ENCODE measurements around the gene TXN. TPM values are rescaled to one million over a fixed set of nuclear protein-coding genes. Genes with fewer than 3 reads are reported as not detected.
"Not testable (repeated sequence)": the region's sequence is repeated elsewhere in the genome, so short reads cannot be mapped to it uniquely, and the experiment has no call there.

The TXN gene
- polyA plus RNA-seq, 4 donors: 194 to 276 (median 217) TPM

DNA sequence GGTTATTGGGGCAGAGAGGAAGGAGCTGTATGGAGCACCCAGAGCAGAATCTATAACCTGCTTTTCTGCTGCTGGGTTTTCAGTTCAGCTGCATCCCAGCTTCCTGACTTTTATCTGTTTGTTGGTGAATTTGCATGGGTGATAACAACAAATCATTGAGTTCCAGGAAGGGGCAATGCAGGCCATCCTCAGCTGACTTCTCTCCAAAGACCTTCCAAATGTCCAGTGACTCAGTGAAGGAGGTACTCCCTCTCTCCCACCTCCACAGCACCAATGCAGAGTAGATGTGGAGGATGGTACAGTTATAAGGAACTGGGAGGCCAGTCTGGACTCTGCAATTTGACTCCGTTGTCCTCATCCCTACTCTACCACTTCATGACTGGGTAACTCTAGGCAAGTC is 1.6 kb upstream of the TXN start:
- DNase-seq (ENCODE audit: low read depth in 4 of 4, low spot score in 2 of 4): no peak

GRCh38 chr9:110257097-110257841 is 962 bp upstream of the TXN start:
- peak in 1 of 4 donors; percentile 24 for DNase-seq (ENCODE audit: low read depth in 4 of 4, low spot score in 2 of 4)

GRCh38 chr9:110255463-110256379 is 586 bp downstream of the TXN start:
- DNase-seq (ENCODE audit: low read depth in 4 of 4, low spot score in 2 of 4): peak in 3 of 4 donors; percentile 15 to 48 (median 29)

GRCh38 chr9:110255034-110255462 is 1.3 kb downstream of the TXN start:
- DNase-seq (ENCODE audit: low read depth in 4 of 4, low spot score in 2 of 4): peak in 1 of 4 donors; percentile 21

DNA sequence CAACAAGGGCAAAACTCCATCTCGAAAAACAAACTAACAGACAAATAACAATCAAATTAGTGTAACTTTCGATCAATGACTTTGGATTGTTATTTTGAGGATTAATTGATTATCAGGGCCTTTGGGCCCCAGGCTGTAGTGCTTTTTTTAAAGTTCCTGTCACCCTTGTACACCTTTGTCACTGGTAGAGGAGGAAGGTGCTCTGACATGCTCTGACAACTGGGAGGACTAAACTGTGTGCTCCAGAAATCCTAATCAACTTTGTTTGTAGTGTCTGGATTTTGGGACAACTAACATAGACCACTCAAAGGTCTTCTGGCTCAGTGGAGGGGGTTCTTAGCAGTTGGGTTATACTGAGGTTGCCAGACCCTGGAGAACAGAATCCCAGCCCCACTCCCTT is 1.8 kb downstream of the TXN start:
- DNase-seq (ENCODE audit: low read depth in 4 of 4, low spot score in 2 of 4): no peak

DNA sequence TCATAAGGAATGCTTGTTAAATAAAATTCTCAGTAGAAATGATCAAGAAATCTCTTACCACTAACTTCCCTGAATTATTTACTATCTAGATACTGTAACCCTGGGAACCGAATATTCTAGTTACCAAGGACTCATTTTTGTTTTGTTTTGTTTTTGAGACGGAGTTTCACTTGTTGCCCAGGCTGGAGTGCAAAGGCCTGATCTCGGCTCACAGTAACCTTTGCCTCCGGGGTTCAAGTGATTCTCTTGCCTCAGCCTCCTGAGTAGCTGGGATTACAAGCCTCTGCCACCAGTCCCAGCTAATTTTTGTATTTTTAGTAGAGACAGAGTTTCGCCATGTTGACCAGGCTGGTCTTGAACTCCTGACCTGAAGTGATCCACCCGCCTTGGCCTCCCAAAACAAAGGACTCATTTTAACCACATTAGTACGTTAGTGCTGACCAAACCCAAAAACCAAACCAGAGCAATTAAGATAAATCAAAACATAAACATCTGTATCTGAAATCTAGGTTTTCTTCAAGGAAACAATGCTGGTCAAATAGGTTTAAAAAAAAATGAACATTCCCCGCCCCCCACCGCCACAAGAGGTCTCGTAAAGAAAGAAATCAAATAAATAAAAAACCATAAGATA is 3.7 kb downstream of the TXN start:
- no peak for DNase-seq (ENCODE audit: low read depth in 4 of 4, low spot score in 2 of 4)

GRCh38 chr9:110251770-110252169 is 4.5 kb downstream of the TXN start:
- not testable (repeated sequence) for DNase-seq (ENCODE audit: low read depth in 4 of 4, low spot score in 2 of 4)

DNA sequence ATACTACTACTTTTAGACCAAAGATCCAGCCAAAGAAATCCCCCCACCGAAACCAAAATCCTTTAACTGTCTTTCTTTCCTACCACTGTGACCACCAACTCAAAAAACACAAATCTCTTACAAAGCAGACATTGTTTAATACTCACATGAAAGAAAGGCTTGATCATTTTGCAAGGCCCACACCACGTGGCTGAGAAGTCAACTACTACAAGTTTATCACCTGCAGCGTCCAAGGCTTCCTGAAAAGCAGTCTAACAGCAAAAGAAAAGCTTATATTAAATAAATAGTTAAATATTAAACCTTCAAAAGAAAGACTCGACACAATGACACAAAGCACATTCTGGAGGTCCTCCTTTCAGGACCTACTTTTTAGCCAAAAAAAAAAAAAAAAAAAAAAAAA is 5.1 kb downstream of the TXN start:
- DNase-seq (ENCODE audit: low read depth in 4 of 4, low spot score in 2 of 4): no peak

DNA sequence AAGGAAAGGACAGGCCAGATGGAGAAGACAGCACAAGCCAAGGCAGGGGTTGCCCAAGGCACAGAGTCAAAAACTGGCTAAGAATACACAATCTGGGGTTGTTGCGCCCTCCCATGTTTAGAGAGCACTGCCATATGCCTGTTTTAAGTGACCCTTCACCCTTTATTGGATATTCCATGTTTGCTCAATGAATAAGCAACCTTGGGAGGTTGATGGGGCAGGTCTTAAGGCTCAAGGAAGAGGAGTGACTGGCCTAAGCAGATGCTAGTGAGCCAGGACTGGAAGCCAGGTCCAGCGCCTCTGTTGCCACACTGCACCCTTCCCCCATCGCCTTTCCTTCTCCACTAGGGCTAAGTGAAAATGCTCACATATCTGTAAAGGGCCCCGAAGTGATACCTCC is 6.7 kb downstream of the TXN start:
- no peak for DNase-seq (ENCODE audit: low read depth in 4 of 4, low spot score in 2 of 4)

- DNase-seq (ENCODE audit: low read depth in 4 of 4, low spot score in 2 of 4): no peak
Observed at GRCh38 chr9:110248361-110248760, 7.9 kb downstream of the TXN start.

GRCh38 chr9:110246214-110246613 is 10.1 kb downstream of the TXN start:
- DNase-seq (ENCODE audit: low read depth in 4 of 4, low spot score in 2 of 4): no peak

DNA sequence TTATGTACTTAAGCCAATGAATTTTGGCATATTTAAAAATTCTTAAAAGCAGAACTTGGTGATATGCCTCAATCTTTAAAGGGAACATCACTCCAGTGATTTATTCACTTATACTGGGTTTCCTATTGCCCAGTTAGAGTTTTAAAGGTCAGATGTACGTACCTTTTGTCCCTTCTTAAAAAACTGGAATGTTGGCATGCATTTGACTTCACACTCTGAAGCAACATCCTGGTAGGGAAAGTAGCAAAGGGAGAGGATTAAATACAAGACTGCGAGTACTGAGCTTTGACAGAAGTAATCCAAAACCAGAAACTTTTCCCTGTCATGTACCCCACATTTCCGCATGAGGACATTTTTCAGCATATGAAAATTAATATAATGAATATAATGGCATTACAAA is 11.7 kb downstream of the TXN start:
- DNase-seq (ENCODE audit: low read depth in 4 of 4, low spot score in 2 of 4): no peak

GRCh38 chr9:110241858-110242321 is 14.4 kb downstream of the TXN start:
- DNase-seq (ENCODE audit: low read depth in 4 of 4, low spot score in 2 of 4): no peak

GRCh38 chr9:110241260-110241857 is 14.9 kb downstream of the TXN start:
- no peak for DNase-seq (ENCODE audit: low read depth in 4 of 4, low spot score in 2 of 4)

DNA sequence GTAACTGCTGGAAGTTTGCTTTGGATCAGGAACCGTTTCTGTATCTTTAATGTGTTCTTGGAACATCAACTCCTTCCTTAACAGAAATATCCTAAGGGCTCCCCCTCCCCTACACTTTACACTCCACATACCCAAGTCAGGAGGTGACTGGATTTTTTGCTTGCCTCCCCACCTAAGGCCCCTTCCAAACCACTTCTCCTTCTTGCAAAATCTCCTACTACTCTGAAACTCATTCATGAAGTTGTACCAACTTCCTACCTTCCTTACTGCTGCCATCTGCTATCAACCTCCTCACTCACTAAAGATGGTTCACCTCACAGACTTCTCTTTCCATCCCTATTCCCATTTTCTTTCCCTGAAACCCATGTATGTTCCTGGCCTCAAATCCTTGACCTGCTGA is 16.1 kb downstream of the TXN start:
- DNase-seq (ENCODE audit: low read depth in 4 of 4, low spot score in 2 of 4): no peak

GRCh38 chr9:110228321-110228720 is 28.0 kb downstream of the TXN start:
- DNase-seq (ENCODE audit: low read depth in 4 of 4, low spot score in 2 of 4): no peak

DNA sequence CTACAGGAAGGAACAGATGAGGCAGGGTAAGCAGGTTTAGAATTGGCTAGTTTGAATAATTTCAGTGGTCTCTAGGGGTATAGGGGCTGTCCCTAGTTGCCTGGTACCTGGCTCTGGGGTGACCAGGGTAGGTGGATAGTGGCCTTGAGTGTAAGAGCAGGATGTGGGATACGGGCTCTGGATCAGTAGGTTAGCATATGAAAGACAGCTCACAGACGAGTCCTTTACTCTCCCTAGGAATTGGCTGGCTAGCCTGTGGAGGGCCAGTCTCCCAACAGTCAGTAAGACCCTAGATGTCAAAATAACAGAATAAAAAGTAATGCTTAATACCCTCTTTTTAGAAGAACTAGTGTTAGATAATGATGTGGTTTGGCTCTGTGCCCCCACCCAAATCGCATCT is 31.7 kb downstream of the TXN start:
- DNase-seq (ENCODE audit: low read depth in 4 of 4, low spot score in 2 of 4): no peak

- no peak for DNase-seq (ENCODE audit: low read depth in 4 of 4, low spot score in 2 of 4)
Observed at GRCh38 chr9:110220809-110221208, 35.5 kb downstream of the TXN start.

GRCh38 chr9:110217656-110218099 is 38.6 kb downstream of the TXN start:
- no peak for DNase-seq (ENCODE audit: low read depth in 4 of 4, low spot score in 2 of 4)

GRCh38 chr9:110214586-110215355 is 41.5 kb downstream of the TXN start:
- DNase-seq (ENCODE audit: low read depth in 4 of 4, low spot score in 2 of 4): no peak

Measured in left renal cortex interstitium (tissue), 4 donors.